ENCODE measurements around the gene GPATCH4. TPM values are rescaled to one million over a fixed set of nuclear protein-coding genes. Genes with fewer than 3 reads are reported as not detected.

The GPATCH4 gene
- total and polyA plus RNA-seq, 4 donors, result 7.6 to 23.6 (median 16.3) TPM

GRCh38 chr1:156624814-156625435 lies 23.6 kb upstream of the GPATCH4 start (continued):
- no peak for TF ChIP-seq RXRA (IDR thresholded peaks at IDR 0.05)
- no peak for TF ChIP-seq HNF4A (conservative IDR thresholded peaks at IDR 0.05)
- no peak for TF ChIP-seq CTCF (IDR thresholded peaks at IDR 0.05; ENCODE audit: low read depth, low read length, missing input control)
- TF ChIP-seq NR2F2 (IDR thresholded peaks at IDR 0.05), result no peak

GRCh38 chr1:156623946-156624813 lies 22.9 kb upstream of the GPATCH4 start:
- Histone ChIP-seq H3K27me3 (ENCODE audit: control insufficient read depth in 4 of 4, insufficient read depth in 4 of 4, low read length in 3 of 4) (peaks cover 5 to 17% (median 7%) of the 10 kb centered on the region in 4 donors), H3K36me3 (ENCODE audit: control insufficient read depth in 4 of 4, insufficient read depth in 3 of 4, low read depth in 1 of 4, low read length in 3 of 4) (no peaks in the 10 kb centered on the region), H3K4me3 (ENCODE audit: low read depth in 1 of 3, low read length in 3 of 3) (peak overlapping the region in 1 of 3 donors; percentile 24), H3K9me3 (ENCODE audit: control insufficient read depth in 4 of 4, low read length in 3 of 4) (no peaks in the 10 kb centered on the region), H3K27ac (ENCODE audit: low read depth in 1 of 2, low read length in 2 of 2) (no peak overlapping the region), H3K4me1 (ENCODE audit: control insufficient read depth in 4 of 4, insufficient read depth in 4 of 4, low read length in 3 of 4) (peaks cover 7 to 23% (median 15%) of the 10 kb centered on the region in 4 donors), H3K9ac (ENCODE audit: low read depth in 1 of 2, low read length in 2 of 2) (no peak overlapping the region)
- no peak for DNase-seq (ENCODE audit: low spot score)
- TF ChIP-seq REST (IDR thresholded peaks at IDR 0.05) (no peak), ATF3 (IDR thresholded peaks at IDR 0.05) (no peak), FOXA2 (IDR thresholded peaks at IDR 0.05) (no peak), CTCF (IDR thresholded peaks at IDR 0.05; ENCODE audit: low read depth, low read length, missing input control) (no peak), RAD21 (IDR thresholded peaks at IDR 0.05) (no peak)
- WGBS, result 3% methylated on average over 87 of the region's 87 CpGs

All from liver (tissue), 9 donors.